Esophagus (tissue), 2 donors: ENCODE measurements around the gene MMP26. TPM values are rescaled to one million over a fixed set of nuclear protein-coding genes. Genes with fewer than 3 reads are reported as not detected.

Experiments used
- H3K27ac ChIP-seq, 2 donors: one replicate each; pipeline ENCODE4 v1.5.1; 2013; ENCODE audit warnings: low read depth in 2 of 2, mild to moderate bottlenecking in 2 of 2, inconsistent platforms in 1 of 2, low read length in 1 of 2, moderate library complexity in 1 of 2
- H3K27me3 ChIP-seq, 2 donors: one replicate each; pipeline ENCODE4 v1.6.1; 2013; ENCODE audit warnings: low read length in 2 of 2, control low read depth in 1 of 2, mild to moderate bottlenecking in 1 of 2; ENCODE audit not compliant: insufficient read depth in 2 of 2, control insufficient read depth in 1 of 2
- H3K36me3 ChIP-seq, 2 donors: one replicate each; pipeline ENCODE4 v1.6.1; 2013; ENCODE audit warnings: low read length in 1 of 2; ENCODE audit not compliant: control insufficient read depth in 2 of 2, insufficient read depth in 2 of 2
- H3K4me1 ChIP-seq, 2 donors: one replicate each; pipeline ENCODE4 v1.6.1; 2013; ENCODE audit warnings: low read length in 1 of 2; ENCODE audit not compliant: control insufficient read depth in 2 of 2, insufficient read depth in 2 of 2
- H3K4me3 ChIP-seq, 2 donors: one replicate each; pipeline ENCODE4 v1.5.1; 2013; ENCODE audit warnings: low read length in 2 of 2, mild to moderate bottlenecking in 2 of 2, low read depth in 1 of 2, moderate library complexity in 1 of 2
- H3K9me3 ChIP-seq, 2 donors: one replicate each; pipeline ENCODE4 v1.6.1; 2013; ENCODE audit warnings: mild to moderate bottlenecking in 2 of 2, low read depth in 1 of 2, low read length in 1 of 2, moderate library complexity in 1 of 2; ENCODE audit not compliant: control insufficient read depth in 2 of 2, insufficient read depth in 1 of 2
- WGBS, 2 donors: extraction: QIAGEN DNeasy Blood & Tissue Kit; methylation state at CpG; one replicate each; pipeline ENCODE4 v1.1.7; 2013; 5-methylcytosine and 5-hydroxymethylcytosine counted together
- polyA plus RNA-seq, 2 donors: library from polyadenylated mRNA; stranded (reverse); fragments of 200-250 nt; gene quantifications; one replicate each; pipeline ENCODE4 v1.2.3, GENCODE V29; 2013
- donor health status: healthy with polysubstance abuse.
- donor health status: Bipolar disorder and iron deficiency.

The MMP26 gene
- polyA plus RNA-seq, result not detected

DNA sequence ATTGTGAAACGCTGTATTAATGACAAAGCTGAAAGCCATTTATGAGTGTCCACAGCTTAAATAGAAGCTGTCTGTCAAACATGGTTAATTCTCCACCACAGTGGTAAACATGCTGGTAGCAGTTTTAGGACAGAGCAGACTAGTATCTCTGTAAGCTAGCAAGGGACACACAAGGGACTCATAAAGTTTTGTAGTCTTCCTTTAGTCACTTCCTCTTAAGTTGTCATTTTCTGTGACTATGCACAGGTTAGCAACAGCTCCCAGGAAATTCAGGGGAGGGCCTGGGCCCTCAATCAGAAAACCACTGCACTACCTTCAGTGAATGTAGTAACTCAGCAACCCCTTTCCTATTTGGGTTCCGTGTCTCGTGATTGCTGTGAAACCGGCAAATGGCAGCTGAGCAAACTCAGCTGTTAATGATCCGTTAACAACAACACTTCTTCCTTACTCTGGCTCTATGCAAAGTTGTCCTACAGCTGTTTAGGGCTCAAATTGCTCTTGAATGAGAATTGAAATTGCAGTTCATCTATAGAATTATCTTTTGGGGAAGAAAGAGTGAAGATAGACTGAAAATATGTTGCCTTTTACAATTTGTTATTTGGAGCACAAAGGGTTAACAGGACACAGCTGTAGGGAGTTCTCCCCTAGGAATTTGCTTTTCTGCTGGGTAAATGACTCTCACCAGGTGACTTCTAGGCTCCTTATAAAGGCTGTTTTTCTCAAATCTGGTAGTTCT lies at the start of gene MMP26:
MMP26 (plus strand) TSS at position 731 of the 736 bp plus-strand sequence.
- no peak within 1 kb of the TSS for H3K4me3 ChIP-seq
- 22 to 29% methylated on average over 5 of the region's 5 CpGs for WGBS, 2 donors
- no peak within 1 kb of the TSS for H3K27ac ChIP-seq
- no peaks in the 10 kb centered on the region for H3K4me1 ChIP-seq
- H3K36me3 ChIP-seq, result no peaks in the 10 kb centered on the region
- H3K9me3 ChIP-seq, result no peaks in the 10 kb centered on the region
- H3K27me3 ChIP-seq, result no peaks in the 10 kb centered on the region

DNA sequence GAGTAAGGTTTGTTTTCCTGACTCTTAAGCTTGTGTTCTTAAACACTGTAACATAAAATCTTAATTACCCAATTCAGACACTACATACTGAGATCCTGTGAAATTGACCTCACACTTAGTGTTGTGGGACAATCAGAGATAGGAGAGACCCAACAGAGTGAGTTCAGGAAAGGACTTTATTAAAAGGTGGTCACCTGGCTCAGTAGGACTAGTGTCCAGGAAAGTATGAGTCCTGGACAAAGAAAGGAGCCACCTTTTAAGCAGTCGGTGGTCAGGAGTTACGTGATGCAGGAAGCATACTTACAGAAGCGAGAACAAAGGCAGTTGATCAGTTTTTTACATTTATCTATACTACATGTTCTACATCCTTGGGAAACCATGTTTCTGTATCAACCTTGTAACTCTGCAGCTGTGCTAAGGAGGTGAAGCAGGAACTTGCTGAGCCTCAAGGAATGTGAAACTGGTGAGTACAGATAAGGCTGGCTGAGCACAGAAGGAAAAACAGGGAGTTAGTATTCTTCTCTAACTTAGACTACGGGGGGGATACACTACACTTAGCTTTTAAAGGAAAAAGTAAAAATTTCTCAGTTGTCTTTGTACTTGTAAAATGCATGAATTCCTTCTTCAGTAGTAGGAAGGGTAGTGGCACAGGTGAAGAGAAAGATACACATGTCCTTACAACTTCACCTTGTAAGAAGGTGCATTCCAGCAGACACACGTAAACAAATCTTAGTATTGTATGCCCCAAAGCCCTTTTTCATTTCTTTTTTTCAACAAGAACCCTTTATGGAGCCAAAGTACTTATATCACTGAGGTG lies 45.7 kb upstream of the MMP26 start:
- Histone ChIP-seq H3K4me3 (no peak overlapping the region), H3K4me1 (no peaks in the 10 kb centered on the region), H3K9me3 (peaks cover 0 to 6% of the 10 kb centered on the region in 2 donors), H3K27ac (no peak overlapping the region), H3K27me3 (no peaks in the 10 kb centered on the region), H3K36me3 (no peaks in the 10 kb centered on the region)
- 64 to 67% methylated on average over 5 of the region's 5 CpGs for WGBS, 2 donors

DNA sequence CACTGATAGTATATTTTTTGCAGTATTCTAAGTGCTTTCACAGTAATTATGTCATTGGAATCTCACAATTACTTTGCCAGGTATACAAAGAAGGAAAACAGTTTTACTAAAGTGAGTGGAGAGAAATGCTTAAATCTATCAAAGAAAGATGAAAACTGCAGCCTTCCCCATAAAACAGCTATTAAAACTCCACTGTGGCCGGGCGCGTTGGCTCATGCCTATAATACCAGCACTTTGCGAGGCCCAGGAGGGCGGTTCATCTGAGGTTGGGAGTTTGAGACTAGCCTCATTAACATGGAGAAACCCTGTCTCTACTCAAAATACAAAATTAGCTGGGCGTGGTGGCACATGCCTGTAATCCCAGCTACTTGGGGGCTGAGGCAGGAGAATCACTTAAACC lies 41.7 kb upstream of the MMP26 start:
- 84 to 90% methylated on average over 6 of the region's 6 CpGs for WGBS, 2 donors
- Histone ChIP-seq H3K27me3 (no peaks in the 10 kb centered on the region), H3K4me3 (no peak overlapping the region), H3K4me1 (no peaks in the 10 kb centered on the region), H3K9me3 (peaks cover 0 to 6% of the 10 kb centered on the region in 2 donors), H3K36me3 (no peaks in the 10 kb centered on the region), H3K27ac (no peak overlapping the region)

DNA sequence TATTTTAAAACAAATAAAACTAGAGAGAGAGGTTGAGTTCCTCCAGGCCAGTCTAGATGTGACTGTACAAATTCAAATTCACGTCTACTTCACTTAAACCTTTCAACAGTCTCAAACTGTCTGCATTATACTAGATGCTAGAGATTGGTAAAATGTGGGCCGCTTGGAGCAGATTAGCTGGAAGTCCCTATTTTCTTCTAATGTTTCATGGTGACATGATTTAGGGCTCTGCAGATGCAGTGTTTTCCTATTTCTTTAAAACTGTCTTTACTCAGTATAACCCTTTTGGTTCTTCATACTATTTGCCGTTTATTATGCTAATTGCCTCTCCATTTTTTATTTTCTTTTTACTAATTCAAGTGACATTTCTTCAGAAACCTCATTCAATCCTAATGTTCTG lies 40.4 kb upstream of the MMP26 start:
- H3K4me1 ChIP-seq, result no peaks in the 10 kb centered on the region
- no peaks in the 10 kb centered on the region for H3K36me3 ChIP-seq
- H3K27ac ChIP-seq, result no peak overlapping the region
- H3K9me3 ChIP-seq, result peaks cover 0 to 6% of the 10 kb centered on the region in 2 donors
- no peak overlapping the region for H3K4me3 ChIP-seq
- 88% methylated on average over 3 of the region's 3 CpGs for WGBS, 2 donors
- H3K27me3 ChIP-seq, result no peaks in the 10 kb centered on the region

DNA sequence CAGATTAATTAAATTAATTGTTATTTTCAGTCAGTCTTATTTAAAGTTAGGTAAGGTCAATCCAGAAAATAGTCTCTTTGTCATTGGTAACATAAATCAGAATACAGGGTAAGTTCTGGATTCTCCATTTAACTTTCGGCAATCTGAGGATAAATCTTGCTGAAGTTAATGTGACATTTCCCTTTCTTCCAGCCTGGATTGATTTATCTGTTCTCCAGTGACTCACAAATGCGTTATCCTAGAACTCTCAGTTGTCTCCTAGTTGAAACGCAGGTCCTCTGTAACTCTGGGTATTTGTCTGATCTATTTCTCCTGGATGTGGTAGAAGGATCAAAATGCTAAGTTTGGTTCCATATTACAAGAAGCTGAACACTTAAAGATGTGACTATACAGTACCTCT lies 39.8 kb upstream of the MMP26 start:
- Histone ChIP-seq H3K27me3 (no peaks in the 10 kb centered on the region), H3K27ac (no peak overlapping the region), H3K4me1 (no peaks in the 10 kb centered on the region), H3K36me3 (no peaks in the 10 kb centered on the region), H3K9me3 (peaks cover 0 to 6% of the 10 kb centered on the region in 2 donors), H3K4me3 (no peak overlapping the region)
- 57 to 65% methylated on average over 3 of the region's 3 CpGs for WGBS, 2 donors

DNA sequence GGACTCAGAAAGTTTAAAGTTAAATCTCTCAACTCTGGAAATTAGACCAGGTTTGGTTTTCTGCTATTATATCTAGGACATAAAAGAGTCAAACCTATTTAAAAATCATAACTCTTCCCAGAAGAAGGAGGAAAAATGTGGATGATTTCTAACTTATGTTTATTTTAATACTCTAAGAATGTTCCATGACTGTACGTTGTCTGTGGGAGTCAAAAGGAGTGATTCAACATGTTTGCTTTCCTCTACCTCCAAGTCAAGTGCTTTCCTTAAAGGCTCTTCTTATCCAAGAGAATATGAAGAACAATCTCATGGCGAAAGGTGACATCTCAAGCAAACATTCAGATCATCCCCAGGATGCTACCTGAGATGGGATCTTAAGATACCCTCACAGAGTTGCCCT lies 39.2 kb upstream of the MMP26 start:
- Histone ChIP-seq H3K36me3 (no peaks in the 10 kb centered on the region), H3K27ac (no peak overlapping the region), H3K4me1 (no peaks in the 10 kb centered on the region), H3K27me3 (no peaks in the 10 kb centered on the region), H3K4me3 (no peak overlapping the region), H3K9me3 (peaks cover 0 to 6% of the 10 kb centered on the region in 2 donors)
- WGBS, 2 donors, result 68 to 69% methylated on average over 2 of the region's 2 CpGs

DNA sequence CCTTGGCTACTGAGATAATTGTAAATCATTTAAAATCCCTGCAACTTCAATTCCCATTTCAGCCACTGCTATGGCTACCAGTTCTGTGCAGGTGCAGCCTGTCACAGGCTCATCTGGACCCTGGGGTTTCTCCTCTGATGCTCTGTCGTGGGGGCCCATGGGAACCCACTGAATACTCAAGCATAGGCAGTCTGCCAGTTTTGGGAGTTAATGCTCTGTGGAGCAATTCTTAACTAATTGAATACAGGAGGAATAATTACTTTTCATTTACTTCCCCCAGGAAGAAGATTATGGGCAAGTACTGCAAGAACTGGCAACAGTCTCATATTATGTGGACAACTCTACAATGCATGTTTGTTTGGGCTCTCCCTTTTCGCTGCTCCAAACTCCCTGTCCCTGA lies 32.8 kb upstream of the MMP26 start:
- Histone ChIP-seq H3K4me1 (no peaks in the 10 kb centered on the region), H3K36me3 (no peaks in the 10 kb centered on the region), H3K4me3 (no peak overlapping the region), H3K27ac (no peak overlapping the region), H3K27me3 (no peaks in the 10 kb centered on the region), H3K9me3 (no peaks in the 10 kb centered on the region)
- 66 to 78% methylated on average over 2 of the region's 2 CpGs for WGBS, 2 donors

DNA sequence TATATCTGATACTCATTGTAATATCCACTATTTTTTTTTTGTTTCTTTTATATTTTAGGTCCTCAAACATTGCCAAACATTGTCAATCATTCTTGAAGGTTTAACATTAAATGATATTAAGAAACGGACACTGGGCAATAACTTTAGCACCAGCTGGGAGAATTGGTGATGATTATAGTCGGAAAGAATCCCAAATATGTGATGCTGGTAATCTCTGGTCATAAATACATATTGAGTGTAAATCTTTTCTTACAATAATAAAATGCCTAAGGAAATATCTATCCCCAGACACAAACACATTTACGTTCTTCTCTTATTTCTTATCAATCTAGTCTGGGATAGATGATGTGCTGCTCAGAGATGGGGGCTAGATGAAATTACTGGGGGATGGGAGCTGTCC lies 32.1 kb upstream of the MMP26 start:
- H3K9me3 ChIP-seq, result no peaks in the 10 kb centered on the region
- H3K36me3 ChIP-seq, result no peaks in the 10 kb centered on the region
- H3K4me1 ChIP-seq, result no peaks in the 10 kb centered on the region
- no peak overlapping the region for H3K27ac ChIP-seq
- WGBS, 2 donors, result 48 to 57% methylated on average over 3 of the region's 3 CpGs
- H3K4me3 ChIP-seq, result no peak overlapping the region
- no peaks in the 10 kb centered on the region for H3K27me3 ChIP-seq

DNA sequence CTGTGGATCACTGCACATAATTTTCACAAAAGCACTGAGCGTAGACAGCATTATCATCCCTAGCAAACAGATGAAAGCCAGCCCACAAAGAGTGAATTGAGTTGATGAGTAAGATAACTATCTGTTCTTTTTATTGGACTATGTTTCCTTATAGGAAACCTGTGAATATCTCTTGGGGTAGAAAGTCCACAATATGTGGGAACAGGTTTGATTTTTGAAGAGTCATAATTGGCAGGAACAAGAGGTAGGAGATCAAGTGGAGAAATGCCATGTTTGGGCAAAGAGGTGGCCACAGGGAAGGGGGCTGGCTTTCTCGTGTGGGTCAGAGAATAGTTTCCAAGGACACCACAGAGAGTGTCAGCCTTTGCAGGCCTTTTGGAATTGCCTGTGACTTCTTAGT lies 30.8 kb upstream of the MMP26 start:
- Histone ChIP-seq H3K4me1 (no peaks in the 10 kb centered on the region), H3K27me3 (no peaks in the 10 kb centered on the region), H3K36me3 (no peaks in the 10 kb centered on the region), H3K4me3 (no peak overlapping the region), H3K27ac (no peak overlapping the region), H3K9me3 (no peaks in the 10 kb centered on the region)
- WGBS, 2 donors, result 66 to 73% methylated on average over 2 of the region's 2 CpGs
